ENCODE measurements around the gene KDM3A.

KDM3A gene

DNA sequence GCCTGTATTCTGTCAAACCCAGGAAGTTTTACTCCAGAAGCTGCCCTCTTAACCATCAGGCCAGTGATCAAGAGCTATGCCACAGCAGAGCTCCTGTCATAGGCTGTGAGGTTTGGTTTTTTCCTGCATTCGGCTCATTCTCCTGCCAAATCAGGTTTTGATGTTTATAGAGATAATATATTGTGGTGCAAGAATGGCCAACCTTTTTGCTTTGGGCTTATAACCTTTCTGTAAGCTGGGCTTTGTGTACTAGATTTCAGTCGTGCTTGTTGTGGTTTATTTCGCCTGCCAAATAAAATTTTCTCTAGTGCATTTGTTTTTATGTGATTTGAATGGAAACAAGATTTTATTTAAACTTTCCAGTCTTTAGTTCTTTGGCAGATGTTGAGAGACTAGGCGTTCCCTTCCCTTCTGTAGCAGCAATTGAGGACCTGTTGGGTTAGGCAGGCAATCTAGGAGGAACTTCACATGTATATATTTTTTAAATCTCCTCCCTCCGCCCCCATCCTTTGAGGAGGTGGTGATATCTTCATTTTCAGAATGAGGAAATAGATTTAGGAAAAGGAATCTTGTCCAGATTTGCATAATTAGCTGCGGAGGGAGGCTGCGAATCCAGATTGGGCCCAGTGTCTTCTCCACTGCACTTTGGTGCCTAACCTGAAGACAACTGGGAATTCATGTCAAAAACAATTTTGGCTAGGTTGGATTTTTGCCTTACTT is 2.6 kb downstream of the KDM3A start:
- ATAC-seq (no peak), DNase-seq (no peak)
- peaks cover 10 to 15% of the 10 kb centered on the region in 2 donors for H3K9me3 Mint-ChIP-seq
- no peaks in the 10 kb centered on the region for H3K27me3 Mint-ChIP-seq
- peaks cover 70% of the 10 kb centered on the region for H3K4me1 Mint-ChIP-seq
- H3K4me3 Mint-ChIP-seq, result peak overlapping the region; percentile 4 to 96
- H3K27ac Mint-ChIP-seq, result no peak overlapping the region

DNA sequence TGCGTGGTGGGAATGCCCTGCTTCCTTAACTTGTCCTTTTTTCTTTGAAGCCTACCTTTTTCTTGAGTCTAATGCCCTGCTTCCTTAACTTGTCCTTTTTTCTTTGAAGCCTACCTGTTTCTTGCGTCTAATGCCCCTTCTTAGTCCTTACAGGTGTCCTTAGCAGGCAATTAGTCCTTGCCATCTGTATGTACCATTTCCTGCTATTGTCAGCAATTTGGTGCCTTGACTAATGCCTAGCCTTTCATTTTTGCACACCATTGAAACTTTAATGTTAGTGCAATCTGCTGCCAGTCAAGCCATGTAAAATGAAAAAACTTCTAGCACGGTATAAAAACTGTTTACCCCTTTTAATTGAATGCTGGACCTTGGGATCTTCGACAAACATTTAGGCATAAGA is 4.3 kb downstream of the KDM3A start:
- DNase-seq (no peak), ATAC-seq (no peak)
- peak overlapping the region in 1 of 2 donors; percentile 19 for H3K4me3 Mint-ChIP-seq
- no peaks in the 10 kb centered on the region for H3K27me3 Mint-ChIP-seq
- H3K4me1 Mint-ChIP-seq, result peaks cover 77% of the 10 kb centered on the region
- no peak overlapping the region for H3K27ac Mint-ChIP-seq
- peaks cover 3 to 4% of the 10 kb centered on the region in 2 donors for H3K9me3 Mint-ChIP-seq

DNA sequence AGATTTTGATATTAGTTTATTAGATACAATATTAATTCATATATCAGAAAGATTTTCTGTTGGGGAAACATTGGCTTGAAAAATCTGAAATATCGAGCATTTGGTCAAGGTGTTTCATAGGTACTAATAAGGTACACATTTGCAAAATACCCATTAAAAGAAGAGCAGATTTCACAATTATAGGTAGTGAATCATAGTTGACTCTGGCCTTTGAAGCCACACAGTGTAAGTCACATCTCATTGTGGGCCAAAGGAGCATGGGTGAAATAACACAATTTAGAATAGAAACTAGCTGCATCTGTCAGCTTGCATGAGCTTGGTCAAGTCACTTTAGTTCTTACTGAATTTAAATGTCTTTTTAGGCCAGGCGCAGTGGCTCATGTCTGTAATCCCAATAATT is 4.9 kb downstream of the KDM3A start:
- H3K4me1 Mint-ChIP-seq, result peaks cover 74% of the 10 kb centered on the region
- no peak for DNase-seq
- H3K9me3 Mint-ChIP-seq, result no peaks in the 10 kb centered on the region
- no peak overlapping the region for H3K27ac Mint-ChIP-seq
- no peak overlapping the region for H3K4me3 Mint-ChIP-seq
- no peak for ATAC-seq
- H3K27me3 Mint-ChIP-seq, result no peaks in the 10 kb centered on the region

DNA sequence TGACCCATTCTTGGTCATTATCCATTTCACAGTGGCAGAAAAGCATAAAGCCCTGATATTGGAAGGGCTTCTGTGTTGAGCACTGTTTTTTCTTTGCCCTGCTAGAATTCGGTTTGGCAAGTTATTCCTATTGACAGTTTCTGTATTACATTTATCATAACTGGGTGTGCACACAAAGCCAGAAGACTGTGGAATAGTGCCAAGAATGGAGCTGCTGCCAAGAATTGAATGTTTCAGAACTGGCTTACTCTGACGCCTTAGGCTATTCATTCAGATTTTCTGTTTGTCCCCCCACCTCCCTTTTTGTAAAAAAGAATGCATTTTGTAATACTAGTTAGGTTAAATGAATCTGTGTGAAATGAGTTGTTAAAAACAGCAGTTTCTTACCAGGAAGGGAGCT is 12.7 kb downstream of the KDM3A start:
- DNase-seq, result no peak
- no peaks in the 10 kb centered on the region for H3K27me3 Mint-ChIP-seq
- ATAC-seq, result no peak
- peaks cover 10% of the 10 kb centered on the region for H3K4me1 Mint-ChIP-seq
- H3K4me3 Mint-ChIP-seq, result no peak overlapping the region
- no peak overlapping the region for H3K27ac Mint-ChIP-seq
- H3K9me3 Mint-ChIP-seq, result no peaks in the 10 kb centered on the region

DNA sequence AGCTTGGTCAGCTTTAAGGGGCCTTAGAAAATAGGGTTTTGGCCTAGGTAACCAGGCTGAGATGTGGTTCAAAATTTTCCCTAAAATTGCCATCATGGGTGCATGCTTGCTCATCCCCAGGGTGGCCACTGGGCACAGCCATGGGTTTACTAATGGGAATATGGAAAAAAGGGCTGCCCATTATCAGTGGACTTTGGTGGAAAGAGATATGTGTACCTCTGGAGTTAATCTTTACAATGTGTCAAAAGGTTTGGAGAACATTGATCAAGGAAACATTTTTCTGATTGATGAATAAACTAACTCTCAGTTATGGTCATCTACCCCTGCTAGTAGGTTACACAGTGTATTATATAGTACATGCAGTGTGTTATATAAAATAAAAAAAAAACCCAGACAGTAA is 13.1 kb downstream of the KDM3A start:
- no peak overlapping the region for H3K27ac Mint-ChIP-seq
- peaks cover 6% of the 10 kb centered on the region for H3K4me1 Mint-ChIP-seq

DNA sequence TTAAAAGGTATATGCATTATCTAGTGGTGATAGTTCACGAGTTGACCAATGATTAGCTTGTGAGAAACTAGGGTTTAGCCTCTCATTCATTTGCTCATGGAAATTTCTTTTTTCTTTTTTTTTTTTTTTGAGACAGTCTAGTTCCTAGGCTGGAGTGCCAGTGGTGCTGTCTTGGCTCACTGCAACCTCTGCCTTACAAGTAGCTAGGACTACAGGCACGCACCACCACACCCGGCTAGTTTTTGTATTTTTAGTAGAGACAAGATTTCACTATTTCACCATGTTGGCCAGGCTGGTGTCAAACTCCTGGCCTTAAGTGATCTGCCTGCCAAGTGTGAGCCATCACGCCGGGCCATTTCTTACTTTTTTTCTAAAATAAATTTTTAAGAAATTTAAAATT is 14.0 kb downstream of the KDM3A start:
- Mint-ChIP-seq H3K27me3 (no peaks in the 10 kb centered on the region), H3K4me1 (no peaks in the 10 kb centered on the region), H3K27ac (no peak overlapping the region), H3K4me3 (no peak overlapping the region), H3K9me3 (no peaks in the 10 kb centered on the region)
- no peak for ATAC-seq
- no peak for DNase-seq

More for the DNA sequence above, 13.1 kb downstream of the KDM3A start:
- H3K27me3 Mint-ChIP-seq, result no peaks in the 10 kb centered on the region
- DNase-seq (no peak), ATAC-seq (no peak)
- H3K9me3 Mint-ChIP-seq, result no peaks in the 10 kb centered on the region
- H3K4me3 Mint-ChIP-seq, result no peak overlapping the region

DNA sequence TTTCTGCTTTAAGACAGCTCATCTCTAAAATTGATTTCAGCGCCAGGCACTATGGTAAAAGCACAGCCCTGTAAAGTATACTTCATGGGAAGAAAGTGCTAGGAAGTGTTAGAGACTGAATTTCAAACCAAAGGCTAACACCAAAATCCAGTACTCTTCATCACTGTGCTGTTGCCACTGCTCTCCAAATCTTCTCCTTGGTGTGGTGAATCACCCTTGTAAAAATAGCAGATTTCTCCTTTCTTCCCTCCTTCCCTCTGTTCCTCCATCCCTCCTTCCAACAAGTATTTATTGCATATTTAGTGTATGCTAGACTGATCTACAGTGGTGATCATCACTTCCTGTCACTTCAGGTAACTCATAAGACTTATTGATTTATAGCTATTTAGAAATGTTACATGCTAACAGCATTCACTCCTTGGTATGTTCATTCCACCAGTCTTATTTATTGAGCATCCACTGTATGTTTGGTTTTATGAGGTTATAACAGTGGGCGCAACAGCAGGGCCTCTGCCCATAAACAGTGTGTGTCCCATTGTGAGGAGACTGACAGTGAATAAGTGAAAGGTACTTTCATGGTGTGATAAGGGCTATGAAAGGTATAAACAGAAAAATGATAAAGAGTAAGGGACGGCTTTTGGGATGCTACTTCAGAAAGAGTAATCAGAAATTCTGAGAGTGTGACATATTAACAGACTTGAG is 20.0 kb downstream of the KDM3A start:
- H3K9me3 Mint-ChIP-seq, result peaks cover 0 to 8% of the 10 kb centered on the region in 2 donors
- ATAC-seq (no peak), DNase-seq (no peak)
- peaks cover 6% of the 10 kb centered on the region for H3K4me1 Mint-ChIP-seq
- H3K4me3 Mint-ChIP-seq, result no peak overlapping the region
- H3K27ac Mint-ChIP-seq, result peak overlapping the region in 1 of 2 donors; percentile 7
- H3K27me3 Mint-ChIP-seq, result no peaks in the 10 kb centered on the region

DNA sequence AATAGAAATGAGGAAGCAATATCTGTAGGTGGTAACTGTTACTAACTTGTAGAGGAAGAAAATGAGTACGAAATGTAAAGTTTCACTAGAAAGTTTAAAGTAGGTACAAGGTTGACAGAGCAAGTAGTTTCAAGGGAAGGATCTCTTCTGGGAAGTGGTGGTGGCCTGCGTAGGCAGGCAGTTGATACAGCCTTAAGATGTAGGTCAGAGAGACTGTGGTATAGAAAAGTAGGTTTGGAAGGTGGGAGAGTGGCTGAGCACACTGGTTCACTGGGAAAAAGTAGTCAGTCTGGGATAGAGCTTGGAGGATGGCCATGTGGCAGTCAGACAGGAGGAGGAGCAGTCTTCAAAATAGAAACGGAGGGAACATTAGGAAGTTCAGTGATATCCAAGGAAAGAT is 23.5 kb downstream of the KDM3A start:
- Mint-ChIP-seq H3K27ac (no peak overlapping the region), H3K4me1 (peaks cover 29% of the 10 kb centered on the region), H3K4me3 (no peak overlapping the region), H3K9me3 (peaks cover 0 to 8% of the 10 kb centered on the region in 2 donors), H3K27me3 (no peaks in the 10 kb centered on the region)
- no peak for ATAC-seq
- DNase-seq, result no peak

DNA sequence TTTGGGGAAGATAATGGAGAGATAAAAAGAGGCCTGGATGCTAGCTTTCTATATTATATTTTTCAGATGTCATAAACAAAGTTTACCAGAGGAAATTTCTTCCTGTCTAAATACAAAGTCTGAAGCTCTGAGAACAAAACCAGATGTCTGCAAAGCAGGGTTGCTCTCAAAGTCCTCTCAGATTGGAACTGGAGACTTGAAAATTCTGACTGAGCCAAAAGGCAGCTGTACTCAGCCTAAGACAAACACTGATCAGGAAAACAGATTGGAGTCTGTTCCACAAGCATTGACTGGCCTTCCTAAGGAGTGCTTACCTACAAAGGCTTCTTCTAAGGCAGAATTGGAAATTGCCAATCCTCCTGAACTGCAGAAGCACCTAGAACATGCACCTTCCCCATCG is 25.1 kb downstream of the KDM3A start:
- ATAC-seq, result no peak
- no peaks in the 10 kb centered on the region for H3K27me3 Mint-ChIP-seq
- peaks cover 0 to 8% of the 10 kb centered on the region in 2 donors for H3K9me3 Mint-ChIP-seq
- H3K4me1 Mint-ChIP-seq, result peaks cover 31% of the 10 kb centered on the region
- no peak overlapping the region for H3K4me3 Mint-ChIP-seq
- no peak for DNase-seq
- H3K27ac Mint-ChIP-seq, result no peak overlapping the region

DNA sequence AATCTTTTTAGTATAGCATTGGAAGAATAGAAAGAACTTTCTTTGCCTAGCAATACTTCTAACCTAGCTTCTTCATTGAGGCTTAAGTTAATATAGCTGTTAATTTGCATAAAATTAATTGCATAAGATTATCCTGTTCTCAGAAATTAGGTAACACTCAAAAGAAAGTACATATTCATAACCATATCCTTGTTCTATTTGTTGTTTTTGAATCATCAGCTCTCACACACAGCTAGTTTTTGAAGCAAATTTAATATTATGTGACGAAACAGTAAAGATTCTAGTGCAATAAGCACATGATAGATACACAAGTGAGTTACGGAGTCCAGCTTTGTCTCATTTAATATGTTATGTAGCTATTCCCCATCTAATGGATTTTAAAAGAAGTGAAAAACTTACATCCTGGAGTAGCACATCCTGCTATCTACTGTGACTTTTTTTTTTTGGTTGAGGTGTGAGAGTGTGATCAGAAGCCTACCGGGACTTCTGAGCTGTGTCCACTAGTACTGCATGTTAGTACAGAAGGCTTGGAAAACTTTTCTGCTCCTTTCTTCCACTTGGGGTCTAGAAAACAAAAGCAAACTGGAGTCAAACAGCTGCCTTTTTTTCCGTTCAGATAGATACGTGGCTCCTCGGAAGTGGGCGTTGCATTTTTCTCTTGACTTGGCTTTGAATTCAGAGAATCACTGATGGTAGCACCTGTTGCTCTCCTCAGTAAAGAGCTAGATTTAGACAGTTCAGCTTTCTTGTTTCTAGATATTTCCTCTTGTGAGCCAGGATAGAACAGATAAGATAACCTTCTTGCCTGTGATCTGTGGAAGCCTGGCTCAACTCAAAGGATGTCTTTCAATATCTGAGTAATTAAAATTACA is 27.2 kb downstream of the KDM3A start:
- H3K4me3 Mint-ChIP-seq, result peak overlapping the region; percentile 13 to 36
- H3K27me3 Mint-ChIP-seq, result no peaks in the 10 kb centered on the region
- peak; percentile 37 for ATAC-seq
- peak overlapping the region in 1 of 2 donors; percentile 80 for H3K27ac Mint-ChIP-seq
- peaks cover 37% of the 10 kb centered on the region for H3K4me1 Mint-ChIP-seq
- H3K9me3 Mint-ChIP-seq, result no peaks in the 10 kb centered on the region
- DNase-seq, result no peak

DNA sequence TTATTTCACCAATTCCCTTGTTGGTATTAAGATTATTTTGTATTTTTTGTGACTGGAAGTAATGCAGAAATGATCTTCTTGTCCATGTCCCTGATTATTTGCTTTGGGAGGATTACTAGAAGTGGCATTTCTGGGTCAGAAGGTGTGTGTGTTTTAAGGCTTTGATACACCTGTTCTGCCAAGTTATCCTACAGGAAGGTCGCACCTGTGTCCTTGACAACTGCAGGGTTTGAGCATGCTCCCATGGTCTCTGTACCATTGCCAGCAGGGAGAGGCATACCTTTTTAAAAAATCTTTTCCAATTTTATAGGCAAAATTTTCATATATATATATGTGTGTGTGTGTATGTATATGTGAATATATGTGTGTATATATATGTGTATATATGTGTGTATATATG is 29.7 kb downstream of the KDM3A start:
- ATAC-seq, result no peak
- Mint-ChIP-seq H3K4me1 (peaks cover 38% of the 10 kb centered on the region), H3K9me3 (no peaks in the 10 kb centered on the region), H3K27ac (no peak overlapping the region), H3K4me3 (no peak overlapping the region), H3K27me3 (no peaks in the 10 kb centered on the region)
- no peak for DNase-seq

DNA sequence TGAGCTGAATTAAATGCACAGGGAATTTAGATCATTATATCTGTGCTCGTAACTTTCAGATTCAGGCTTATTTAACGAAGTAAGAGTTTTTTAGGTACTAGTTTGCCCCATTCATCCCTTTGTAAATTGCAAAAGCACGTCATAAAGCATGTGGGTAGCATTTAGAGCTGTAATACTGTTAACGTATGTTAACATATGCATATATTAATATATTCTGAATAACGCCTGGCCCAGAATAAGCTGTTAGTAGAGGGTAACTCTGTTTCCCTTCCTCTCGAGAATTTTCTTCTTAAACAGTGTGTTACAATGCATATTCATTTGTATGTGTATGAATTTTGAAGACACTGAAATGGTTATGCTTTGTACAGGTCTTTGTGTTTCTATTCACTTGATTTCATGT is 30.5 kb downstream of the KDM3A start:
- Mint-ChIP-seq H3K9me3 (no peaks in the 10 kb centered on the region), H3K4me1 (peaks cover 43% of the 10 kb centered on the region), H3K27ac (no peak overlapping the region), H3K27me3 (no peaks in the 10 kb centered on the region), H3K4me3 (no peak overlapping the region)
- ATAC-seq (no peak), DNase-seq (no peak)

DNA sequence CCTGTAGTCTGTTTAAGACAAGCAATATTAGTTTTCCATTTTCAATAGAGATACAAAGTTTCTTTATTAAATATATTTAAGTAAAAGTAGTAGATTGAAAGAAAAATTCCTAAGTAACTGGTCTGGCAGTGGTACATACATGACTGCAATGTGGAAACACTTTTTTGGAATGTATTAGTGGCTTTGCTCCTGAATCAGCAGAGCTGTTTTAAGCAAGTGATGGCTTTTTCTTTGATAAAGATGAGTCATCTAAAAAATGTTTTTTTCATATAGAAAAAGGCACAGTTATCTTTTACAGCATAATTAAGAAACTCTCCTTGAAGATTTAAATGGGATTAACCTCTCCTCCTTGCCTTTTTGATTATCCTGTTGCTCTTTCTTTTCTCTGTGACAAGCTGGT is 34.9 kb downstream of the KDM3A start:
- ATAC-seq (no peak), DNase-seq (no peak)
- no peak overlapping the region for H3K4me3 Mint-ChIP-seq
- H3K27ac Mint-ChIP-seq, result peak overlapping the region in 1 of 2 donors; percentile 67
- no peaks in the 10 kb centered on the region for H3K27me3 Mint-ChIP-seq
- no peaks in the 10 kb centered on the region for H3K9me3 Mint-ChIP-seq
- peaks cover 39% of the 10 kb centered on the region for H3K4me1 Mint-ChIP-seq

DNA sequence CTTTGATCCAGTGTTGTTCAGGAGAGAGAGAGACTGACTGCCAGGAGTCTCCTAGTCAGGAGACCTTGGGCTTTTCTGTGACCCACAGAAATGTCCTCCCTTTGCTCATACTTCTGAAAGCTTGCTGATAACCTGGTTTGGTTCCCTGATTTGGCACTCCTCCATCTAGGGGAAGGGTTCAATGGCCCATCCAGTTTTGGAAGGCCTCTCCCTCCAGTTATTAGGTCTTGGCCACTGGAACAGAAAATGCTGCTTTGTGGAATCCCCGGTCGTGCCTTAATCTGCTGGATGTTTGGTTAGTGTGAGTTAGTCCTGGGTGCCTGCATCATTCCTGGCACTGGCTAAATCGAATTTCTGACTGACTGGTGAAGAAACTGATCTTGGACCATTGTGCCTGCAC is 35.7 kb downstream of the KDM3A start:
- H3K9me3 Mint-ChIP-seq, result no peaks in the 10 kb centered on the region
- no peak overlapping the region for H3K27ac Mint-ChIP-seq
- DNase-seq (no peak), ATAC-seq (no peak)
- H3K4me1 Mint-ChIP-seq, result peaks cover 39% of the 10 kb centered on the region
- no peaks in the 10 kb centered on the region for H3K27me3 Mint-ChIP-seq
- no peak overlapping the region for H3K4me3 Mint-ChIP-seq

DNA sequence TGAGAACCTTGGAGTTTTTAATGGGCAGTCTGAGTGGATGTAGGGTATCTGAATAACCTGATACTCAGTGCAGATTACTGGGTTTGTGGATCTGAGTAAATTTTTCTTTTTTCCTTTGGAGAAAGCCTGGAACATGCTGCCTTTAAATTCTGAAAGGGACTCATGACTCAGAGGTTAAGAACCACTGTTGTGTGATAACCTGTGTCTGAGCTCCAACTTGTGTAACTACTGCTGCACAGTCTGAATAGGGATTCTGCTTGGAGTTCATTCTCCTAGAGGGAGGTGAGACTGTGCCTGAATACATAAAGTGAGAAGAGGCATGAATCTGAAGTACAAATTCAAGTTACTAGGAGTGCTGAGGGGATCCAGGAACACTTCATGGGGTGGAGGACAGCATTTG is 36.2 kb downstream of the KDM3A start:
- Mint-ChIP-seq H3K4me1 (peaks cover 41% of the 10 kb centered on the region), H3K9me3 (no peaks in the 10 kb centered on the region), H3K27ac (peak overlapping the region in 1 of 2 donors; percentile 75), H3K4me3 (no peak overlapping the region), H3K27me3 (no peaks in the 10 kb centered on the region)
- ATAC-seq, result no peak
- DNase-seq, result no peak

DNA sequence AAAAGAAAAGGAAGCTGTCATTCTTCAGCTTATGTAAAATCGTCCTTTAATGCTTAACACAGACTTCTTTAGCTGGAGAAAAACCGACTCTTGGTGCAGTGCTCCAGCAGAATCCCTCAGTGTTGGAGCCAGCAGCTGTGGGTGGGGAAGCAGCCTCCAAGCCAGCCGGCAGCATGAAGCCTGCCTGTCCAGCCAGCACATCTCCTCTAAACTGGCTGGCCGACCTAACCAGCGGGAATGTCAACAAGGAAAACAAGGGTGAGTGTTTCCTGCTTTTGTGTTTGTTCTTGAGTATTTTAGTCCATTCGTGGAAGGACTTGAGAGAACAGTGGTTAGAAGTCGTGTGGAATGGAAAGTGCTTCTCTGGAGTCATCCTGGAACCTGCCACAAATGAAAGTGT is 38.9 kb downstream of the KDM3A start:
- no peak overlapping the region for H3K27ac Mint-ChIP-seq
- DNase-seq (no peak), ATAC-seq (no peak)
- no peak overlapping the region for H3K4me3 Mint-ChIP-seq
- H3K27me3 Mint-ChIP-seq, result no peaks in the 10 kb centered on the region
- peaks cover 52% of the 10 kb centered on the region for H3K4me1 Mint-ChIP-seq
- no peaks in the 10 kb centered on the region for H3K9me3 Mint-ChIP-seq

Measured in stimulated activated naive CD8-positive, alpha-beta T cell treated with anti-CD3 and anti-CD28 coated beads, Interleukin-15, amount 100 ng/mL, for 72 hours (primary cell).